GM21576 (cell line): ENCODE measurements around the gene OR7C1.
"Not testable (repeated sequence)": the region's sequence is repeated elsewhere in the genome, so short reads cannot be mapped to it uniquely, and the experiment has no call there.

Source experiments
- ATAC-seq: cut with Tn5 transposase; IDR thresholded peaks from one replicate; pipeline ENCODE4 v1.9.1; 2021; ENCODE audit warnings: mild to moderate bottlenecking, moderate library complexity; ENCODE audit not compliant: unreplicated experiment

OR7C1 gene

DNA sequence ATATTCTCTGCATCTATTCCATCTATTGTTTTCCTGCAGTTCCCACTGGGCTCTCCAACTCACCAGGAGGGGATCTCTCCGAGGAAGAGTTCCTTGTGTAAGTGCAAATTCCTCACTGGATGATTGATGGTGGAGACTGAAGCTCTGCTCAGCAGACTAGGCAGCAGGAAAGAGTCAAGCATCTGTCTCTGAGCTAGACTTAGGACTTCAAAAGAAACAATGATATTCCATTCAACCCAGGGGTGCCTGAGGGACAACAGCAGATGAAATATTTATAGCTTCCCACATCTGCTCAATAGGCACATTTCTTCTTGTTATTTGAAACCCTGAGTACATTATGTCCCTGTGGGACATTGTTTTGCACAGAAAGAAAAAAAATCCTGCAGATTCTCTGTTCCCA, at the start of gene OR7C1, which contains the start of gene OR7A5:
TSS of gene OR7C1 (minus strand) at position 175 of the 400 bp plus-strand sequence. CDS start 35,049 bp downstream, outside the sequence.
TSS of gene OR7A5 (minus strand) at position 175 of the 400 bp plus-strand sequence. CDS start 6,944 bp downstream, outside the sequence.
- ATAC-seq, result no peak

DNA sequence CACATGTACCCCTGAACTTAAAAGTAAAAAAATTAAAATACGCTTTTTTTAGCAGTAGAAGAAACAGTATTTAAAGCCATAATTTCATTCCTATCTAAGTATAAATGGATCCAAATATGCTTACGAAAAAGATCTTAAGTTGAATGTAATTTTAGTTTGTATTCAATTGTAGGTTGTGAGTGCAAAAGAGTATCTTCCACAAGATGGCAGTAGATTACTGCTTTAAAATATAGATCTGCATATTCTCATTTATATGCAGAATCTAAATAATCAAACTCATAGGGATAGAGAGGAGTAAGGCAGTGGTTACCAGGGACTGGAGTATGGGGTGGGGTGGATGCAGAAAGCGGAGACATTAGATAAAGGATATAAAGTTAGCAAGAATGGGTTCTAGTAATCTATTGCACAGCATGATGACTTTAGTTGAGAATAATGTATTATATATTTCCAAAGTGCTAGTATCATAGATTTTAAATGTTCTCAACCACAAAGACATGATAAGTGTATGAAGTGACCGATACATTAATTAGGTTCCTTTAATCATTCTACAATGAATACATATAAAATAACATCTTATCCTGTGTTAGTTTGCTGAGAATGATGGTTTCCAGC, 36.7 kb upstream of the OR7C1 start:
- ATAC-seq, result no peak

DNA sequence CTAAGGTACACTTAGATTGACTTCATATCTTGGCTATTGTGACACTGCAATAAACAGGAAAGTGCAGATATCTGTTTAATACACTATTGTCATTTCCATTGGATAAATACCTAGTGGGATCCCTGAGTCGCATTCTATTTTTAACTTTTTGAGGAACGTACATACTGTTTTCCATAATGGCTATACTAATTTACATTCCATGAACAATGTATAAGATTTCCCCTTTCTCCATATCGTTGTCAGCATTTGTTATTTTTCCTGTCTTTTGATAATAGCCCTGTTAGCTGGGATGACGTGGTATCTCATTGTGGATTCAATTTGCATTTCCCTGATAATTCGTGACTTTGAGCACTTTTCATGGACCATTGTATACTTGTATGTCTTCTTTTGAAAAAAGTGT, 33.5 kb upstream of the OR7C1 start:
- ATAC-seq, result no peak

DNA sequence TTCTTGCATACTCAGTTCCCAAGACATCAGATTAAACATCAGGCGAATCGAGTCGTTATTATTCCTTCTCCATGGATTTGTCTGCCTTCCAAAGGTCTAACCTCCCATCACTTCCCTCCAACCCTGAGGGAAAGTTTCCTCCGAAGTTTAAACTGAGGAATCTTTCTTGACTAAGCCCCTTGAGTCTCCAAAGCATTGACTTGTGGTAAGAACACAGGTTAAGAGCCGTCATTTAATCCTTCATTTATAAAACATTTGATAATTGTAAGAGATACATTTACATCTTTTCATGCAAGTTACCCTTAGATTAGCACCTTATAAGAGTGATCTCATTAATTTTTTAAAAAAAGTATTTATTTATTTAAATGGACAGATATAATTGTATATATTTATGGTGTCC, 13.8 kb upstream of the OR7C1 start, which contains the start of gene OR7A10:
TSS of gene OR7A10 (minus strand) at position 101 of the 400 bp plus-strand sequence. CDS start 7,045 bp downstream, outside the sequence.
- ATAC-seq, result no peak

DNA sequence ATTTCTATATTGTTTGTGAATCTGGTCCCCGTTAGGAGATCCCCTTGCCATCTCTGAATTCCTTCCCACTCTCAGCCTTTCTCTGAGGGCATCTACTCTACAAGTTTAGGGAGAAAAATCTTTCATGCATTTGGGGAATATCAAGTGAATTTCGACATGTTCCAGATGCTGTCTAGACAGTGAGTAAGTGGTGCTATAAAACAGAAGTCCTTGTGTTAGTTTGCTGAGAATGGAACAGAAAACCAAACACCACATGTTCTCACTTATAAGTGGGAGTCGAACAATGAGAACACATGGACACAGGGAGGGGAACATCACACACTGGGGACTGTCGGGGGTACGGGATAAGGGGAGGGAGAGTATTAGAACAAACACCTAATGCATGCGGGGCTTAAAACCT, 8.6 kb upstream of the OR7C1 start:
- no peak for ATAC-seq

DNA sequence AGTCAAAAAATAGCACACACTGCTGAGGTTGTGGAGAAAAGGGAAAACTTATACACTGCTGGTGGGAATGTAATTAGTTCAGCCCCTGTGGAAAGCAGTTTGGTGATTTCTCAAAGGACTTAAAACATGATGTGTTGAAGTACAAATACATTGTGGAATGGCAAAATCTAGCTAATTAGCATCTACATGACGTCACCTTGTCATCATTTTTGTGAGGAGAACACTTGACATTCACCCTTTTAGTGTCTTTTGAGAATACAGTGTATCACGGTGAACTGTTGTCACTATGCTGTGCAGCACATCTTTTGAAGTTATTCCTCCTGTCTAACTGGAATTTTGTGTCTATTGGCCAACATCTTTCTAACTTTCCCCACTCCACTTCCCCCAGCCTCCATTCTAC, 8.2 kb upstream of the OR7C1 start:
- ATAC-seq, result no peak

DNA sequence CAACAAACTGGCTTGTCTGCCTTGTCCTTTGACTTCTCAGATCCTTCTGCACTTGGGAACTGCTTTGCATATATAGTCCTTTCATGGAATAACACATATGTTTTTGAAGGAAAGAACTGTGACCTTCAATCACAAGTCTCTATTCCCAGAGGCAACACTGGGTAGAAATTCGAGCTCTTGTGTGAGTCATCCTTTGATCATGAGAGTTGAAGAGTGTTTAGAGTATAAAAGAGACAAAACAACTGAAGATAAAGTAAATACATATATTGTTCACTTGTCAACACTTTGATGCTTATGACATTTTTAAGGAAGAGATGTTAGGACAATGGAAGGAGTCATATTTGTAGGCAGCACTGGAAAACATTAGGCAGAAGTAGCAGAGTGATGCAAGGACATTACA, 5.2 kb upstream of the OR7C1 start:
- ATAC-seq, result no peak

DNA sequence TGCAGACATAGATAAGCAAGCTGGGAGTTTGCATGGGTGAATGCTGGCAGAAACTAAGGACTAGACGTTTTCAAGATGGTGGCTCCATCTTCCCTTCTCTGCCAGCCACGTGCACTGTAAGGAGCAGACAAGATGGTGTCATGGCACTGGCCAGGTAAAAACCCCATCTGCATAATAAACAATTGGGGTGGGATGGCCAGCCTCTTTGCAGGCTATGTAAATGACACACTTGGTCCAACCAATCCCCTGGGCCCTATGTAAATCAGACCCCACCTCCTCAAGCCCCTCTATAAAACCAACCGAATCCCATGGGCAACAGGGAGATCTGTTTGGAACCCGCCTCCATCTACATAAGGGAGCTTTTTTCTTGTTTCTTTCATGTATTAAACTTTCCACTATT, 2.4 kb upstream of the OR7C1 start:
- ATAC-seq, result no peak

DNA sequence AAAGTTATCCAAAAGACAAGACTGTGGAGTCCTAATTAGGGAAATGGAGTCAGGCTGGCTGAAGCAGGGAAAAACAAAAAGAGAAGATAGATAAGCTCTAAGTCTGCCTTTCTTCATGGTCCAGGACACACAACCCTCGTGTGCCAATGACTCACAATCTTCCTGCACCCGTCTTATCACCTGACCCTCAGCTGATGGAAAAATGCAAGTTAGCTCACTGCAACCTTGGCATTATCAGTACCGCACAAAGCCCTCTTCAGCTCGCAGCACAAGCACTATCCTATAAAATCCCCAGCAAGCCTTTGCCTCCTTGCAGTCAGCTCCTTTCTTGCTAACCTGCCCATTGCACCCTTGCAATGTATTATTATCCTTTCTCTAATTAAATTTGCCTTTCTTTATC, 4.3 kb downstream of the OR7C1 start:
- no peak for ATAC-seq

DNA sequence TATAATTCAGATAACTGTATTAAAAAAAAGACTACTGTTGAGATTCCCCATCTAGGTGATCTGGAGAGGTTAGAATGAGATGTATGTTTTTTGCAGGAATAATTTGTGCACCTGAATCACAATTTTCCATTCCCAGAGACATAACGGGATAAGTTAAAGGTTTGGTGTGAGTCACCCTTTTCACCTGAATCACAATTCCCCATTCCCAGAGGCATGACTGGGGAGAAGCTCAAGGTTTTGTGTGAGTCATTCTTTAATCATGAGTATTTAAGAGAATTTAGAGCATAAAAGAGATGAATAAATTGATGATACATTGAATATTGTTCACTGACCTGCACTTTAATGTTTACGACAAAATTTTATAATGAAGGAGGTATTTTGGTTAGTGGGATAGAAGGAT, 9.0 kb downstream of the OR7C1 start:
- ATAC-seq, result no peak

DNA sequence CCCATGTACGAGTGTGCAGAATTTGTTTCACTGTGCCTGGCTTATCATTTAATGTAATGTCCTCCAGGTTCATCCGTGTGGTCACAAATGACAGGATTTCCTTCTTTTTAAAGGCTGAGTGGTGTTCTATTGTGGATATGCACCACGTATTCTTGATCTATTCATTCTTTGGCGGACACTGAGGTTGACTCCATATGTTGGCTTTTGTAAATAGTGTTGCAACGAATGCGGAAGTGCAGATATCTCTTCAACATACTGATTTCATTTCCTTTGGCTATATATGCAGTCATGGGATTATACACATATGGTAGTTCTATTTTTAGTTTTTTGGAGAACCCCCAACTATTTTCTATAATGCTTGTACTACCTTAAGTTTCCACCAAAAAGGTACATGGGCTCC, 13.0 kb downstream of the OR7C1 start:
- ATAC-seq, result no peak

DNA sequence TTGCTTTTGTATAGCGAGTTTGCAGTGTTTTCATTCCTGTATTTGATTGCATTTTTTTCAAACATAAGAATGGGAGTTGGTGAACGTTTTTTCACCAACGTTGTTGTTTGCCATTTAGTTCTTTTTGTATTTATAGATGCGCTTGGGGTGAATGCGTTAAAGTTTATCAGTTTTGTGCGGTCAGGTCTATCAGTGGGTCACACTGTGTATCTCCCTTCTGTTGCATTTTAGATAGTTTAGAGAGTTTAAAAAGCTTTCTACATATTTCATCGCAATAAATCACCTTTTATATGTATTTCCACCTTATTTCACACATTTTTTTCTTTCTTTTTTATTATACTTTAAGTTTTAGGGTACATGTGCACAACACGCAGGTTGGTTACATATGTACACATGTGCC, 16.4 kb downstream of the OR7C1 start:
- no peak for ATAC-seq

DNA sequence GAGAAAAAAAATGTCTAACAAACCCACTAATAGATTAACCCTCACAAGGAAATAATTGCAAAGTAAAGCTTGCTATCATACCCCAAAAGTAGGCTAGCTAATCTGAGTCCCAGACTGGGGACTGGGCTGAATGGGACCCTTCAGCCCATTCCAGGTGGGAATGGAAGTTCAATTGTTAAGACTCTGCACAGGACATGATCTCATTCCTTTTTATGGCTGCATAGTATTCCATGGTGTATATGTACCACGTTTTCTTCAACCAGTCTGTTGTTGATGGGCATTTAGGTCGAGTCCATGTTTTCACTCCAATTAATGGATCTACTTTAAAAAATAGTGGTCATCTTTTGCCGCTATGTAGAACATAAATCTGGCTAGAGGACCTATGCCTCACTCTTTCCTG, 17.9 kb downstream of the OR7C1 start:
- no peak for ATAC-seq

DNA sequence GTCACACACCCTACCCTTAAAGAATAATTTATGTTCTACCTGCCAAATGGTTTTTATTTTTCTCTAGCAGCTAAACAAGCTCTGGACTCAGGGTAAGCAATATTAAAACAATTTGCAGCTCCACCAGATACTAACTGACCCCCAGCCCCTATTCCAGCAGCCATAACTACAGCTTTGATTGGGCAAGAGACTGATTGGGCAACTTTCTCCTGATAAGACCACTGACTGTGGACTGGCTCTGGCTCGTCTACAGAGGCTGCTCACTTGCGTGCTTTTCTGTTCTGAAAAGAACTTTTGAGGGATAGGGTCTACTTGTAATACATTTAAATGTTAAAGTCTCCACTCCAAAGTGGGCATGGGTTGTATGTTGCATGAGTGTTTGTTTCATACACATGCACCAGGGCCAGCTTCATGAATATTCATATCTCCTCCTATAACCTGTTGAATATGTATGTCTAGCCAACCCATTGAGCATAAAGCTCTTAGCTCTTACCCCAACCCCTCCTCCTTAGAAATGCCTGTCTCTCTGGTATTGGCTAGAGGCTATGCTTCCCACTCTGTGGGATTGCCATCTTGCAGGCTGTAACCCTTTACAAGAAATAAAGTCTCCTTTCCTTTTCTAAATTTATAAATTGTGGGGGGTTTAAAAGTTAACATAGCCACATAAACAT, 19.9 kb downstream of the OR7C1 start:
- ATAC-seq, result no peak

DNA sequence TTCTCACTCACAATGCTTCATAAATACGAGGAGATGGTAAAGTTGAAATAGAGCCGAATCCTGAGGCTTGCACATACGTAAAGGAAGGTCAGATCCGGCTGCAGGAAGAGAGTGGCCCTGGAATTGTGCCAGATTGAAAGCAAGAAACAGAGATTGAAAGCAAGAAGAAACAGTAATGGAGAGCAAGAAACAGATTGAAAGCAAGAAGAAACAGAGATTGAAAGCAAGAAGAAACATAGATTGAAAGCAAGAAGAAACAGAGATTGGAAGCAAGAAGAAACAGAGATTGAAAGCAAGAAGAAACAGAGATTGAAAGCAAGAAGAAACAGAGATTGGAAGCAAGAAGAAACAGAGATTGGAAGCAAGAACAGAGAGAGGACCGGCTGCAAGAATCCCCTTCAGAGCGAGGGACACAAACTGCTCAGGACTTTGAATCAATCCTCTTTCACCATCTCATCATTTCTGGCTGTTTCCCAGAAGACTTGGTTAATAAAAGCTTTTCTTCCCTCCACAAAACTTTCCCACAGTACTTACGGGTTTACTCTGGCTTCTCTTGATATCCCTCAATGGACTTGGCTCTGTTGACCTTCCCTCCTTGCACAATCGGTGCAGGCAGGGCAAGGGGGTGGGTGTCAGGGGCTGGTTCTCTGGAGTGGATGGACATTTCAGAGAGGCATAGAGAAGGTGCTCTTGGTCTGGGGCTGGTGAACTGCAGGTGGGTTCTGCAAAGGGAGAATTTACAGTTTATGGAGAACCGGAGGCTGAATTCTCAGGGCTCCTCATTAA, 25.5 kb downstream of the OR7C1 start:
- no peak for ATAC-seq

DNA sequence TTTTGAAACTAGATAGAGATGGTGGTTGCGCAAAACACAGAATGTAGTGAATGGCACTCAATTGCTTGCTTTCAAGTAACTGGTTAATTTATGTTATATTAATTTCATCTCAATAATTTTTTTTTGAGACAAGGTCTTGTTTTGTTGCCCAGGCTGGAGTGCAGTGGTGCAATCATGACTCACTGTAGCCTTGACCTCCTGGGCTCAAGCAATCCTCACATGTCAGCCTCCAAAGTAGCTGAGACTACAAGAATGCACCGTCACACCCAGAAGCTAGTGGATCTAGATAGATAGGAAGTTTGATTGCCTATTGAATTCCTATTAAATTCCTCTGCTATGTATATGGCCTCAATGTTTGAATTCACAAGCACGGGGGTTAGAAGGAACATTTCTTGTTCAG, 30.2 kb downstream of the OR7C1 start:
- ATAC-seq, result no peak

DNA sequence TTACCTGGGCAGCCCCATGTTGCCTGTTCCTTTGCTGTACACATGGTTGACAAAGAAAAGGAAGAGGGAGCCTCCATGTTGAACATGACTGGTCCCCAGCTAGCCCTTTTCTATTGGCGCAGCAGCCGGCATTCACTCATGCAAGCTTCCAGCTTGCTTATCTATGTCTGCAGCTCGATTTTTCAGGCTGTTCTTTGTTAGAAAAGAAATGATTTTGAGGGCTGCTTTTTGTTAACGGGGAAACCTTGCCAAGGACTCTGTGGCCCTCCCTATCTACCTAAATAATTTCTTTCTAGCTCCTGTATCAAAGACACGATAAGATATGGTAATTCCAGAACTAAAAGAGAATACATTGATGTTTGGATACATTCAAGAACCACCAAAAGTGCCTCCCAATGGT, 36.2 kb downstream of the OR7C1 start:
- no peak for ATAC-seq

DNA sequence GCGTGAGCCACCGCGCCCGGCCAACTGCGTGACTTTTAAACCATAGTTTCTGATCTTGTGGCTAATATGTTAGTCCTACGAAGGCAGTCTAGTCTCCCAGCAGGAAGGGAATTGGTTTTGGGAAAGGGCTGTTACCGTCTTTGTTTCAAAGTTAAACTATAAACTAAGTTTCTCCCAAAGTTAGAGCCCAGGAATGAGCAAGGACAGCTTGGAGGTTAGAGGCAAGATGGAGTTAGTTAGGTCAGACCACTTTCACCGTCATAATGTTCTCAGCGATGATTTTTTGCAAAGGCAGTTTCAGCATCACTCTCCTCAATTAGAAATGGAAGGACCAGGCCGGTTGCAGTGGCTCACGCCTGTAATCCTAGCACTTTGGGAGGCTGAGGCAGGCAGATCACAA, 39.0 kb downstream of the OR7C1 start:
- no peak for ATAC-seq

DNA sequence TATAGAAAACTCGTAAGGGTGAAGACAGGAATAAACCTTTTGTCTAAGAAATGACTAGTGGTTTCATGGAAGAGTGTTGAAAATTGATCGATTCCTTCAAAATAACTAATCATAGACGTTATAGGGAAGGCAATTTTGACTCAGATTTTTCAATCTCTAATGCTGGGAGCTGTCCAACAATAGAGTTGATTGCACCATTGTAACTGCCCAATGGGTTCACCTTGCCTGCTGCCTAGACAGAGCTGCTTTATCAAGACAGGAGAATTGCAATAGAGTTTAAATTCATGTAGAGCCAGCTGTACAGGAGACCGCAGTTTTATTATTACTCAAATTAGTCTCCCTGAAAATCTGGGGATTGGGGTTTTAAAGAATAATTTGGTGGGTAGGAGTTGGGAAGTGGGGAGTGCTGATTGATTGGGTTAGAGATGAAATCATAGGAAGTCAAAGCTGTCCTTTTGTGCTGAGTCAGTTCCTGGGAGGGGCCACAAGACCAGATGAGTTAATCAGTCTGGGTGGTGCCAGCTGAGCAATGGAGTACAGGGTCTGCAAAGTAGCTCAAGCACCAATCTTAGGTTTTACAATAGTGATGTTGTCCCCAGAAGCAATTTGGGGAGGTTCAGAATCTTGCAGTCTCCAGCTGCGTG, 39.8 kb downstream of the OR7C1 start:
- ATAC-seq, result no peak

DNA sequence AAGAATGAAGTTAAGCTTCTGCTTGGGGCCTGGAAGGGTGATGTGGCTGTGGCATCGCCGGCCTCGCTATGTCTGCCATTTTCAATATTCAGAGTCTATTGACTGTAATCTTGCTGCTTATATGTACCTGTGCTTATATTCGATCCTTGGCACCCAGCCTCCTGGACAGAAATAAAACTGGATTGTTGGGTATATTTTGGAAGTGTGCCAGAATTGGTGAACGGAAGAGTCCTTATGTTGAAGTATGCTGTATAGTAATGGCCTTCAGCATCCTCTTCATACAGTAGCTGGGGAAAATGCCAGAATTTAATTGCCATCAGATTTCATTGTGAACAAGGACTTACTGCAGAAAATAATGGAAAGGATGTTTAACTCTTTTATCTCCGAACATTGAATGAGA, 42.7 kb downstream of the OR7C1 start:
- not testable (repeated sequence) for ATAC-seq

DNA sequence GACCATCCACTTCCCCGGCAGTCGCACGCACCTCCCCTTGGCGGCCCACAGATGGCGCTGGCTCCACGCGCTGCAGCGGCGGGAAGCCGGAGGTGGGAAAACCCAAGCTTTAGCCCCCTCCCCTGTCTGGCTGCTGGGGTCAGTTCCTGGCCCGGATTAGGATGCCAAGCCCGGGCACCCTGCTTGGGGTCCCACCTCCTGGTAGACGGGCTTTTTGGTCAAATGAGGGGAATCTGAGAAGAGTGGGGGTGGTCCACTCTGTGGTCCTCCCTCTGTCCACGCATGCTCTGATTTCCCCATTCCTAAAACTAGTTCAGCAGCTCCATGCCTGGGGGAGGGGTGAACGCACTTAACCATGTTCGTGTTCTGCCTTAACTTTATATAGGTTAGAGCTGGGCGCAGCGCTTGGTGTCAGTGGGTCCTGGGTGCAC, 48.5 kb downstream of the OR7C1 start:
- no peak for ATAC-seq
